Activated T-cell treated with anti-CD3 and anti-CD28 coated beads, Interleukin-2, amount 50 U/mL, for 24 hours (primary cell): Measurements from ENCODE around the gene DPAGT1.
"Not testable (repeated sequence)": the region's sequence is repeated elsewhere in the genome, so short reads cannot be mapped to it uniquely, and the experiment has no call there.

ENCODE experiments used
- DNase-seq: peaks from one replicate; pipeline ENCODE4 v3.0.0-alpha.2; 2020
- H3K27ac Mint-ChIP-seq: 2 replicates; pipeline ENCODE4 v1.8.0; 2020; ENCODE audit warnings: mild to moderate bottlenecking, mixed read lengths
- H3K27me3 Mint-ChIP-seq: 2 replicates; pipeline ENCODE4 v1.8.0; 2020; ENCODE audit warnings: mixed read lengths
- H3K36me3 Mint-ChIP-seq: 2 replicates; pipeline ENCODE4 v1.8.0; 2020; ENCODE audit warnings: low read depth, mixed read lengths
- H3K4me1 Mint-ChIP-seq: 2 replicates; pipeline ENCODE4 v1.8.0; 2020; ENCODE audit warnings: low read depth, mixed read lengths
- H3K4me3 Mint-ChIP-seq: 2 replicates; pipeline ENCODE4 v1.8.0; 2020; ENCODE audit warnings: mild to moderate bottlenecking, moderate library complexity, mixed read lengths
- H3K9me3 Mint-ChIP-seq: 2 replicates; pipeline ENCODE4 v1.8.0; 2020; ENCODE audit warnings: mixed read lengths

Gene DPAGT1

GRCh38 chr11:119108857-119109221, 7.2 kb upstream of the DPAGT1 start:
- Mint-ChIP-seq H3K27ac (peak overlapping the region; percentile 86), H3K9me3 (no peaks in the 10 kb centered on the region), H3K27me3 (no peaks in the 10 kb centered on the region), H3K4me3 (peak overlapping the region; percentile 83), H3K4me1 (peaks cover 49% of the 10 kb centered on the region), H3K36me3 (peaks cover 63% of the 10 kb centered on the region)
- DNase-seq: no peak

- Mint-ChIP-seq H3K36me3 (peaks cover 58% of the 10 kb centered on the region), H3K9me3 (no peaks in the 10 kb centered on the region), H3K27ac (peak overlapping the region; percentile 86), H3K27me3 (no peaks in the 10 kb centered on the region), H3K4me3 (peak overlapping the region; percentile 83), H3K4me1 (peaks cover 52% of the 10 kb centered on the region)
- DNase-seq: peak; percentile 57
Observed at GRCh38 chr11:119108146-119108856, 6.6 kb upstream of the DPAGT1 start.

- Mint-ChIP-seq H3K36me3 (peaks cover 51% of the 10 kb centered on the region), H3K4me1 (peaks cover 50% of the 10 kb centered on the region), H3K9me3 (no peaks in the 10 kb centered on the region), H3K27ac (peak overlapping the region; percentile 86), H3K27me3 (no peaks in the 10 kb centered on the region), H3K4me3 (peak overlapping the region; percentile 83)
- DNase-seq: peak; percentile 52
Observed at GRCh38 chr11:119107538-119108145, 6.0 kb upstream of the DPAGT1 start.

GRCh38 chr11:119106564-119107537, 5.2 kb upstream of the DPAGT1 start, which contains the start of gene C2CD2L:
TSS of gene C2CD2L (plus strand) at chr11:119107344. CDS start at chr11:119107742, 398 bp downstream.
- Mint-ChIP-seq H3K9me3 (no peaks in the 10 kb centered on the region), H3K27ac (peak within 1 kb of the TSS; percentile 94), H3K27me3 (no peaks in the 10 kb centered on the region), H3K4me1 (peaks cover 52% of the 10 kb centered on the region), H3K4me3 (peak within 1 kb of the TSS; percentile 83), H3K36me3 (peaks cover 48% of the 10 kb centered on the region)
- peak; percentile 92 for DNase-seq

- no peak for DNase-seq
- Mint-ChIP-seq H3K4me1 (peaks cover 51% of the 10 kb centered on the region), H3K27ac (peak overlapping the region; percentile 99), H3K36me3 (peaks cover 44% of the 10 kb centered on the region), H3K4me3 (peak overlapping the region; percentile 41), H3K27me3 (no peaks in the 10 kb centered on the region), H3K9me3 (no peaks in the 10 kb centered on the region)
Observed at GRCh38 chr11:119103793-119104192, 2.1 kb upstream of the DPAGT1 start.

GRCh38 chr11:119103161-119103664, 1.6 kb upstream of the DPAGT1 start:
- H3K27me3 Mint-ChIP-seq, H3K9me3 Mint-ChIP-seq, DNase-seq: not testable (repeated sequence)
- H3K4me1 Mint-ChIP-seq: peaks cover 47% of the 10 kb centered on the region
- H3K4me3 Mint-ChIP-seq: peak overlapping the region; percentile 88
- H3K27ac Mint-ChIP-seq: peak overlapping the region; percentile 99
- H3K36me3 Mint-ChIP-seq: peaks cover 44% of the 10 kb centered on the region

- no peak for DNase-seq
- Mint-ChIP-seq H3K4me3 (peak overlapping the region; percentile 88), H3K36me3 (peaks cover 57% of the 10 kb centered on the region), H3K27me3 (no peaks in the 10 kb centered on the region), H3K9me3 (no peaks in the 10 kb centered on the region), H3K4me1 (peaks cover 43% of the 10 kb centered on the region), H3K27ac (peak overlapping the region; percentile 99)
Observed at GRCh38 chr11:119100994-119101758, 477 bp downstream of the DPAGT1 start.

- Mint-ChIP-seq H3K27ac (peak overlapping the region; percentile 99), H3K27me3 (peaks cover 1% of the 10 kb centered on the region), H3K4me3 (peak overlapping the region; percentile 88), H3K36me3 (peaks cover 64% of the 10 kb centered on the region), H3K4me1 (peaks cover 46% of the 10 kb centered on the region), H3K9me3 (no peaks in the 10 kb centered on the region)
- no peak for DNase-seq
Observed at GRCh38 chr11:119100246-119100970, 1.2 kb downstream of the DPAGT1 start.

- DNase-seq: no peak
- H3K4me1 Mint-ChIP-seq: peaks cover 43% of the 10 kb centered on the region
Observed at GRCh38 chr11:119099711-119100110, 1.9 kb downstream of the DPAGT1 start.

GRCh38 chr11:119095066-119095880, 6.4 kb downstream of the DPAGT1 start:
- H3K27me3 Mint-ChIP-seq: peaks cover 3% of the 10 kb centered on the region
- H3K9me3 Mint-ChIP-seq: no peaks in the 10 kb centered on the region
- peak overlapping the region; percentile 97 for H3K27ac Mint-ChIP-seq
- H3K4me1 Mint-ChIP-seq: peaks cover 50% of the 10 kb centered on the region
- peak; percentile 99 for DNase-seq
- peak overlapping the region; percentile 93 for H3K4me3 Mint-ChIP-seq
- peaks cover 95% of the 10 kb centered on the region for H3K36me3 Mint-ChIP-seq

More at GRCh38 chr11:119099711-119100110, 1.9 kb downstream of the DPAGT1 start:
- Mint-ChIP-seq H3K36me3 (peaks cover 71% of the 10 kb centered on the region), H3K9me3 (no peaks in the 10 kb centered on the region), H3K27me3 (peaks cover 3% of the 10 kb centered on the region), H3K4me3 (peak overlapping the region; percentile 88), H3K27ac (peak overlapping the region; percentile 99)

- Mint-ChIP-seq H3K27me3 (peaks cover 3% of the 10 kb centered on the region), H3K36me3 (peaks cover 95% of the 10 kb centered on the region), H3K4me1 (peaks cover 45% of the 10 kb centered on the region), H3K27ac (peak overlapping the region; percentile 97), H3K4me3 (peak overlapping the region; percentile 93), H3K9me3 (no peaks in the 10 kb centered on the region)
- no peak for DNase-seq
Observed at GRCh38 chr11:119094816-119095065, 6.9 kb downstream of the DPAGT1 start.

- peaks cover 3% of the 10 kb centered on the region for H3K27me3 Mint-ChIP-seq
- no peaks in the 10 kb centered on the region for H3K9me3 Mint-ChIP-seq
- DNase-seq: peak; percentile 74
- H3K36me3 Mint-ChIP-seq: peaks cover 94% of the 10 kb centered on the region
- peak overlapping the region; percentile 97 for H3K27ac Mint-ChIP-seq
- H3K4me1 Mint-ChIP-seq: peaks cover 43% of the 10 kb centered on the region
- H3K4me3 Mint-ChIP-seq: peak overlapping the region; percentile 93
Observed at GRCh38 chr11:119093942-119094815, 7.5 kb downstream of the DPAGT1 start.
